A172 (cell line): ENCODE results near the gene DEDD2. TPM values are rescaled to one million over a fixed set of nuclear protein-coding genes. Genes with fewer than 3 reads are reported as not detected.
A peak's percentile ranks its signal among the peaks of the same experiment; 100 is the strongest.

Experiments used
- DNase-seq: peaks from one replicate; pipeline ENCODE4 v3.0.0-alpha.2; 2015; ENCODE audit warnings: low spot score
- total RNA-seq: library from RNA; depleted of rRNA; stranded (reverse); fragments of >200 nt; shearing (Covaris generic); gene quantifications from 2 replicates; pipeline ENCODE4 v1.2.3, GENCODE V29; 2014

DEDD2 gene
- total RNA-seq, 1 experiment from 2014 or later: 75.4 TPM

DNA sequence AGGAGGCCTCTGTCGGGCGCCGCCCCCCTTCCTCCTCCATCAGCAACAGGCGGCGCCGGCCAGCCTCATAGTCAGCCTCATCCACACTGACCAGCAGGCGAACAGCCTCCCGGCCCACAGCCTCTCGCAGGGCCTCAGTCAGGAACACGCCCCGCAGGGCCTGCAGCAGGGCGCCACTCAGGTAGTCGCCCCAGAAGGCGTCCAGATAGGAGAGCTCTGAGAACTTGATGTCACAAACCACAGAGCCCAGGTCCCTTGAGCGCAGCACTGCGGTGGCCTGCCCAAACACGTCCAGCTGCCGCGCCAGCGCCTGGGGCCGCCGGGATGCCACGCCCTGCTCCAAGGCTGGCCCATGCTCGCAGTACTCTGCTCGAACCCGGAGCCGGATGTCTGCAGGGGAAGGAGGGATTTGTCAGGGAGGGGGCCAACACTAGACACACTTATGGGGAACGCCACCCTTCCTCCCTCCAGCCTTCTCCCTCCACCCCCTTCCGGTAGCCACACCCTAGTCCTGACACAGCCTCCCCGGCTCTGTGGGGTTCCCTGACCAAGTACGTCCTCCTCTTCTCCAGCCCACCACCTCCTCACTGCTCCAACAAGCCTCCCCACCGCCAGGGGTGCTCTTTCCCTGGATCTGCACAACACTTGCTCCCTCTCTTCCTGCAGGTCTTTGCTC is 17.9 kb downstream of the DEDD2 start:
- no peak for DNase-seq

DNA sequence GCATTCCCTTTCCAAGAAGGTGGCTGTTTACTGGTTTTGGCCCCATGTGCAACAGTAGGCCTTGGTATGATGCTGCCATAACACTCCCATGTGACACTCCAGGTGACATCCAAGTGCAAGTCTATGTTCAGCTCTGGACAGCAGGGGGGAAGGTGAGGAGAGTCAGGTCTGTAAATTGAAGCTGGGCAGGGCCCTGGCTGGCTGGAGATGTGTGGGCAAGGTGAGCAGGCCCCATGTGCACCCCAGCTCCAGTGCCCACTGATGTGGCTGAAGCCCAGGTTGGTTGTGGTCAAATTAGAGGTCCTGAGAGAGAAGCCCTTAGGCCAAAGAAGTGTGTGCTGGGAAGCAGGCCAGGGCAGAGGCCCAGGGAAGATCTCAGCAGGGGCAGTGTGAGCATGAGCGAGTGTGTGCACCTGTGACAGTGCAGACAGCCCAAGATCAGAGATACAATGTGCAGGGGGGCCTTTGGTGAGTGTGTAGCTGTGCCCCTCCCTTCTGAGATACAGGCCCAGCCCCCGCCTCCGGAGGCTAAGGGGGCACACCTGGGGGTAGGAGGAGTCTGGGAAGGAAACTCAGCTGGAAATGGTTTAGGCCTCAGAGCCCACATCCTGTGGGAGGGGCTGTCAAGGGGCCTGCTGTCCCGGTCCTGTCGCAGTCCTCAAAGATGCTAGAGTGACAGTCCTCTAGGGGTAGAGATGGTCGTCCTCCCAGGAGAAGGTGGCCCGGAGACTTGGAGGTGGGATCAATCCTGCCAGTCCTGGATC is 18.6 kb downstream of the DEDD2 start:
- no peak for DNase-seq

DNA sequence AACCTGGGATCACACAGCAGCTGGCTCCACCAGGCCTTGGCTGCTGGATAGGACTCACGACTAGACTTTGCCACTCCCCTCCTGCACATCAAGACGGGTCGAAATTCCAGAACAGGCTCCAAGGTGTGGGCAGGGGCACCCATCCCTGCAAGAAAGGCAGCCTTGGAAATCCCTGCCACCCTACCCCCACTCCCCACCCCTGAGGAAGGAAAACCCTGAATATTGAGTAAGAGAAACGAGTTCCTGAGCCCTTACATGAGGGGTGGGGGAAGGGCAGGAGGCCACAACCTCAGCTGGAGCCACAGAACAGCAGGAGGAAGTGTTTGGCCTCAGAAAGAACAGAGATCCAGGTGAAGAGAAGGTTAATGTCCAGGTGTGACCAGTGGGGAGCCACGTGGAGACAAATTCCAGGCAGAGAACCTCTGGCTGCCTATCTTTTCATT is 20.1 kb downstream of the DEDD2 start:
- no peak for DNase-seq

DNA sequence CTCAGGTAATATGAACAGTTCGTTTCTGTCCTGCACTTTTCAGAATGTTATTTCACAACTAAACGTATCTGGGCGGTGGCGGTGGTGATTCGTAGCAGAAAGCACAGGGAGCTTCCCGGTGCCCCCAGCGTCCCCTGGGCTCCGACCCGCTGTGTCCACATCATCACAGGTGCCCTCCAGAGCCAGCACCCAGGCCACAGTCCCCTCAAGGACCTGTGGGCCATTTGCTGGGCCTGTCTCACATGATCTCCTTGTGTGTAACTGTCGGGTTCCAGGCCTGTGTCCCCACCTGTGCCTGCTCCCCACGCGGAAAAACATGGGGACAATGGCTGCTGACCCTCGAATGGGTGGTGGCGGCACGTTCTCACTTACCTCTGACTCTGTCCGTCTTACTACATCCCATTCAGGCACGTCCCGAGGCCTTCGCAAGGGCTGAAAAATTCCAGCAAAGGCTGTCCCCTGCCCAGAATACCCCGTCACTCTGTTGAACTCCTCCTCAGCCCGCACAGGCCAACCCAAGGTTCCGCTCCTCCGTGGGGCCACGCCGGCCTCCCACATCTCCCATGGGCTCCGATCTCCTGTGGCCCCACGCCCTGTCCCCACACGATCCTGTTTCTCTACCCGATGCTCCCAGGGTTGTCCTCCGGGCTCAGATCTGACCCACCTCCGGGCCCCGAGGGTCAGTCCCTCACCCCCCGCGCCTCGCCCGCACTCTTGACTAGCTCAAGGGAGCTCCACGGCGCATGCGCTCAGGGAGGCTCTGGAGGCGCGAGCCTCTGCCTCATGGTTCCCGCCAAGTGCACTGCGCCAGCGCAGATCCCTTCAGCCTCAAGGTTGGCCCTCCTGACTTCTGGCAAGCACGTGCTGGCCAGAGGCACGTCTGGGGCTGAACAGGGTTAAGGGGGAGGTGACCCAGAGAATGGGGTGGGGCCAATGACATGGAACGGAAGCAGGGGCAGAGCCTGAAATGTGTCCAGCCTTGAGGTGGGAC is 21.2 kb downstream of the DEDD2 start:
- DNase-seq: no peak

DNA sequence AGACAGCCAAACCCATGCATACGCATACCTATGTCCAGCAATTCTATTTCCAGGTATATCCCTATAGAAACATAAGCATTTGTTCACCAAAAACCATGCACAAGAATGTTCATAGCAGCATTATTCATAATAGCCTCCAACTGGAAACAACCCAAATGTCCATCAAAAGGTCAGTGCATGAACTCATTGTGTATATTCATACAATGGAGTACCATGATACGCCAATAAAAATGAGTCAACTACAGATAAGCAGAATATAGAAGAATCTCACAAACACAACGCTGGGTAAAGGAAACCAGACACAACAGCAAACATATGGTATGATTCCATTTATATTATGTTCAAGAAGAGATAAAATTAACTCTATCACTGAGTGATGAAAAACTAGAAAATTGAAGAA is 23.8 kb downstream of the DEDD2 start:
- no peak for DNase-seq

DNA sequence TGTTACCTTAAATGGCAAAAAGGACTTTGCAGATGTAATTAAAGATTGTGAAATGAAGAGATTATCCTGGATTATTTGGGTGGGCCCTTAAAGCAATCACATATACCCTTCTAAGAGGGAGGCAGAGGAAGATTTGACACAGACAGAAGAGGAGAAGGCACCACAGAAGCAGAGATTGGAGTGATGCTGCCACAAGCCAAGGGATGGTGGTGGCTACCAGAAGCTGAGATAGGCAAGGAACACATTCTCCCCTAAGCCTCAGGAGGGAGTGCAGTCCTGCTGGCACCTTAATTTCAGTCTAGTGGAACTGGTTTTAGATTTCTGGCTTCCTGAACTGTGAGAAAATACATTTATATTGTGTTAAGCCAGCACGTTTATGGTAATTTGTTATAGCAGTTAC is 24.2 kb downstream of the DEDD2 start:
- no peak for DNase-seq

DNA sequence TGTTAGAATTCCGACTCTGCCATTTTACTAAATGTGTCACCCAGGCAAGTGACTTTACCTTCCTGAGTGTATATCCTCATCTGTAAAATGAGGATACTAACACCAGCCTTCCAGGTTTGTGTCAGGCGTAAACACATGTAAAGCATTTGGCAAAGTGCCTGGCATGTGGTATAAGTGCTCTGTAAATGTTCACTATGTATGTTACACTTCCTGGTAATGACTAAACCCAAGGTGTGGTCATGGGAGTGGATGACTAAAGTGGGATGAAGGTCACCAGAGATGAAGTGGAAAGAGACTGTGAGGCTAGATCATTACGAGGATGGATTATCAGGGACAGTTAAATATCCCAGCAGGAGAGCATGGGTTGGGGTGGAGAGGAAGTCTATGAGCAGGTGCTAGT is 25.6 kb downstream of the DEDD2 start:
- DNase-seq: peak; percentile 84

DNA sequence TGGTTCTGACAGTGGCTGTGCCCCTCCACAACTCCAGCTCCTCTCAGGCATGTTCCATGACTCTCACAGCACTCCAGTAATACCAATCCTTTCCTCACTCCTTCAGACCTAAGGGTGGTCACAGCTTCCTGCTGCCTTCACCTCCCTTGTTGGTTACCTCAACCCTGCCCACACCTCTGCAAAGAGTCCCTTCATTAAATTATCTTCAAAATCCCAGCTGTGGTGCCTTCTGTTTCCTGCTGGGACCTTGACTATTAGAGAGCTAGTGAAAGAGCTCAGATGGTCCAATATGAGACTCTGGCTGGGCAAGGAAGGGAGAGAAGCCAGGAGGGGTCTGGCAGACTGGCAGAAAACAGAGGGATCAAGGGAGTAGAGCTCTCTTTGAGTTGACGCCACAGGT is 26.1 kb downstream of the DEDD2 start:
- no peak for DNase-seq

DNA sequence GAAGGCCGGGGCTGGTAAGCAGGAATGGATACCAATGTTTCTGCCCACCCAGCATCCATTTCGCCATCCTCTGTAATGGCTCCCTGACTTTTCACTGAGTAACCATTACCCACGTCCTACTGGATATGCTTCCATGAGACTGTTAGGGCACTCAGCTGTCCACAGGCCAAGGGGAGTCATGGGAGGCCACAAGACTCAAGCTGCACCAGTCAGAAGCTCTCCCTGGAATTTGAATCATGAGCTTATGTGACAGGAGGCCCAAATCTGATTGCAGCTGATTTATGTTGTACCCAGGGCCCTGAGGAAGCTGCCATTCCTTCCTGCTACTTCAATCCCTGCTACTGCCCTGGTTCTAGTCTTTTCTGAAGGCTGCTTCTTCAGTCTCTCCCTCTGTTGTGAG is 28.3 kb downstream of the DEDD2 start:
- peak; percentile 20 for DNase-seq

DNA sequence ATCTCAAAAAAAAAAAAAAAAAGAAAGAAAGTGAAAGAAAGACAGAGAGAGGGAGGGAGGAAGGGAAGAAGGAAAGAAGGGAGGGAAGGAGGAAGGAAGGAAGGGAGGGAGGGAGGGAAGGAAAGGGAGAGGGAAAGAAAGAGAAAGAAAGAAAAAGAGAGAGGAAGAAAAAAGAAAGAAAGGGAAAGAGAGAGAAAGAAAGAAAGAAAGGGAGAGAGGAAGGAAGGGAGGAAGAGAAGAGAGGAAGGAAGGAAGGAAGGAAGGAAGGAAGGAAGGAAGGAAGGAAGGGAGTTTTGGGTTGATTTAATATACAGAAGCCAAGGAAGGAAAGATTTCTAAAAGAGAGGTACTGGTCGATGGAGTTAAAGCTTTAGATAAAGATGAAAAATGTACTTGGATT is 28.8 kb downstream of the DEDD2 start:
- DNase-seq: no peak

DNA sequence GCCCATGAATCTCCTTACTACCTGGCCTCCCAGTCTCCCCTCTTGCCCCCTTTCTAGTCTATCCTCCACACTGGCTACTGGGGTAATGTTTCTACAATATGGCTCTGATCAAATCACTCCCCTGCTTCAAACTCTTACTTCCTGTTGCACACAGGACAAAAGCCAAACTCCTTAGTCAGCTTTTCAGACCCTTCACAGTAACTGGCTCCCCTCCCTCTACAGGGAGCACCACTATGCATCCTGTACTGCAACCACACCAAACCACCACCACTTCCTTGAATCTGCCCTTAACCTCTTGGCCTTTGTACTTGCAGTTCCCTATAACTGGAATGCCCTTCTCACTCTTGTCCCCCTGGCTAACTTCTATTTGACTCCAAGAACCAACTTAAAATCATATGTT is 32.2 kb downstream of the DEDD2 start:
- DNase-seq: no peak

DNA sequence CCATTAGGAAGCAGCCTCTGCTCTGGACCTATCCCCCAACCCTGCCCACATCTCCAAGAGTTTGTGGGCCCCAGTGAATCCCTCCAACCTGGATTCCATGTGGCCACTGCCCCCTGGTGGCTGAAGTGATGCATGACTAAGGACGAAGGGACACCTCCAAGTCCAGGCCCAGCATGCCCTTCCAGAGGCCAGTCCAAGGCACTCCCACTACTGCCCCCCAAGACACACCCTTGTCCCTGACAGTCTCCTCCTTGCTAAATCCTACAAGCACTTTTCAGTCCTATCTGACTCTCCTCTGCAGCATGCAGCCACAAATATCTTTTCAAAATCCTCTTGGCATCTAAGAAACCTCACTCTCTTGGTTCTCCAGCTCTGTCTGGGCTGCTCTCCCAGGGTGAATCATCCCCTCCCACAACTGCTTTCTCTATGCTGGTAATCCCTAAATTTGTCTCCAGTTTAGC is 33.0 kb downstream of the DEDD2 start:
- peak; percentile 71 for DNase-seq

DNA sequence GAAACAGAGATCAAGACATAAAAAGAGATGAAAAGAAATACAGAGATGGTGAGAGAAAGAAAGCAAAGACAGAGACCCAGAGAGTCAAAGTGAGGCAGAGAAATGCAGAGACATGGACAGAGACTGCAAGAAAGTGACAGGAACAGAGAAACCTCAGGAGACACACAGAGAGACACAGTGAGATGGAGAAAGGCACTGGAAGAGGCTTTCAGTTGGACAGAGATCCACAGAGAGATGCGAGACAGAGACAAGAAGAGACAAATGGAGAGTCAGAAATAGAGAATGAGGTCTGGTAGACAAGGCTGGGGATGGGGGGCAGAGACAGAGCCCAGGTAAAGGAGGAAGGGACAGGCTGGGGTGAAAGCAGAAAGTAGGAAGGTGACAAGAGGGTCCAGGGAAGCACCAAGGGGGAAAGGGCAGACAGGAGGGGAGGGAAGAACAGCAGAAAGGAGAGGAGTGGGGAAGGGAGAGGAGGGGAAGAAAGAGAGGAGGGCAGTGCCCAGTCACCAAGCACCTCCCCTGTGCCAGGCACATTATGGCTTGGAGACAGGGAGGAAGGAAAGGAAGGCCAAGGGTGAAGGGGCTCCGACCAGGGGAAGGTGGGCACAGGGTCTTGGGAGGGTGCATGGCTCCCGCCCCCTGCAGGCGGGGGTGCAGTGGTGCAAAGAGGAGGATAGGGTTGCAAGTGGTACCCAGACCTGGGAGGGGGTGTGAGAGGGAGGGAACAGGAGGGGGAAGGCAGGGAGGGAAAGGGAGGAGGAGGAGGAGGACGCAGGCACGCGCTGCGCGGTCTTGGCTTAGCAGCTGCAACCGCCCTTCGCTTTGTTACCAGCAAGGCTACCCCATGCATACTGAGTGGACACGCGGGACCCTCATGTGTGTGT is 38.4 kb downstream of the DEDD2 start:
- DNase-seq: no peak

DNA sequence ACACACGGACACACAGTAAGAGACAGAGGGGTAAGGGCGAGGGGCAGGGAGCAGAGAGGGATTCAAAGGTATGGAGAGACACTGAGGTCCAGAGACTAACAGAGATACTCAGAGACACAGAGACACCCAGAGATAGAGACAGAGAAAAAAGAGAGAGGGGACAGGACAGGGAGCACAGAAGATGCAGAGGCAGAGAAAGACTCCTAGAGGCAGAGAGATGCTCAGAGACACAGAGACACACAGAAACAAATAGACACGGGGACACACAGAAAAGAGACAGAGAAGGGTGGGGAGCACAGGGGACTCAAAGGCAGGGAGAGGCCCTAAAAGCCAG is 39.8 kb downstream of the DEDD2 start:
- DNase-seq: no peak

DNA sequence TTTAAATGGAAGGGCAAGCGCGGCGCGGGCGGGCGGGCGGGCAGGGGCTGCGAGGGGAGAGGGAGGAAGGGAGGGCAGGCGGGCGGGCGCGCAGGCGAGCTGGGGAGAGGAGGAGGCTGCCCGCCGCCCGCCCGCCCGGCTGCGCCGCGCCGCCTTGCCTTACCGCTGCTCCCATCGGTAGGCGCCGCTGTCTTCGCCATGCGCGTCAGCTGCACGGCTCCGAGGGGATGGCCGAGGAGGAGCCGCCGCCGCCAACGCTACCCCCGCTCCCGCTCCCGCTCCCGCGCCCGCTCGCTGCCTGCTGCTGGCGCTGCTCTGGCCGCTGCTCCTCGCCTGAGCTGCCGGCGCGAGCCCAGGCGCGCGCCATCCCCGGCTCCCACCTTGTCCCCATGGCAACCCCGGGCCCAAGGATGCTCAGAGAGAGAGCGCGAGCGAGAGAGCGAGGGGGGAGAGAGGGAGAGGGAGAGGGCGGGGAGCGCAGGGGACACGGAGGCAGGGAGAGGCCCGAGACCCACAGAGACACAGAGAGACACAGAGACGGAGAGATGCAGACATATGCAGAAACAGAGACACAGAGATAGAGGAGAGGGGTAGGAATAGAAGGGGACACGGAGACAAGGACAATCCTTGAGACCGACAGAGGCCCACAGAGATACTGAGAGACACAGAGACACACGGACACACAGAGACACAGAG is 40.3 kb downstream of the DEDD2 start:
- DNase-seq: peak; percentile 51

DNA sequence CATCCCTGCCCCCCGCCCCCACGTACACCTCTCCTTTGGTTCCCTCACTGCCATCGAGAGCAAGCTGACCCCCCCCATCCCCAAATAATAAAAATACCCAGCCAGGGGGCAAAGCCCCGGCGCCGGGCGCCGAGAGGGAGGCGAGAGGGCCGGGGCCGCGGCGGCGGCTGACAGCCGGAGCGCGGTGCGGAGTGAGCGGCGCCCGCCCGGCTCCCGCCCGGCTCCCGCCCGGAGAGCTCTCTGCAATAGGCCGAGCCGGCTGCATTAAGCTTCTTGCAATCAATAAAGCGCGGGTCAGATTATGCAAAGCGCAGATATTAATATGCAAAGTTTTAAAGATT is 40.9 kb downstream of the DEDD2 start:
- no peak for DNase-seq

DNA sequence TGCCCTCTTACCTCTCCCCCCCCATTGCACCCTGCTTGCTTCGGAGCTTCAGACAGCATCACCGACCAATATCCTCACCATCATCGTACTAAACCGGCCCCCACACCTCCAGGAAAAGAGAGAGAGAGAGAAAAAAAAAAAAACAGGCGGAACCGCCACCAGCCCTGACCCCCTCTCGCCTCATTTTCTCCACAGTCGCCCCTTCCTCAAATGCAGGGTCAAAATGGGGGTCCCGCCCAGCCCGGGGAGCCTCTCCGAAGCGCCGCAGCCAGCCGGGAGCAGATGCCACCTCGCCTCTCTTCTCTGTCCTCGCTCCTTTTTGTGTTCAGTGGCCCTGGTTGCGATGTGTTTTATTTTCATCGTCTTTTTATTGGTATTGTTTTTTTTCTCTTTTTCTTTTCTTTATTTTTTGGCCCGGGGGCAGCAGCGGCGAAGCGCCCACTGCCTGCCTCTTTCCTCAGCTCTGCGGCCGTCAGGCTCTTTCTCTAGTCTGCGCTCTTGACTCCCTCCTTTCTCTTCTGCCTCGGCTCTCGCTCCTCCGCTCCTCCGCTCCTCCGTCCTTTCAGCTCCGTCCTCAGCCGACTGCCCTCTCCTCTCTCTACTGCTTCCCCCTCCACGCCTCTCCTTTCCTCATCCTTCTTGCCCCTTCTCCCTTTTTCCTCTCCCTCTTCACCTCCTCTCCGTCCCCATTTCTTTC is 41.4 kb downstream of the DEDD2 start:
- no peak for DNase-seq

DNA sequence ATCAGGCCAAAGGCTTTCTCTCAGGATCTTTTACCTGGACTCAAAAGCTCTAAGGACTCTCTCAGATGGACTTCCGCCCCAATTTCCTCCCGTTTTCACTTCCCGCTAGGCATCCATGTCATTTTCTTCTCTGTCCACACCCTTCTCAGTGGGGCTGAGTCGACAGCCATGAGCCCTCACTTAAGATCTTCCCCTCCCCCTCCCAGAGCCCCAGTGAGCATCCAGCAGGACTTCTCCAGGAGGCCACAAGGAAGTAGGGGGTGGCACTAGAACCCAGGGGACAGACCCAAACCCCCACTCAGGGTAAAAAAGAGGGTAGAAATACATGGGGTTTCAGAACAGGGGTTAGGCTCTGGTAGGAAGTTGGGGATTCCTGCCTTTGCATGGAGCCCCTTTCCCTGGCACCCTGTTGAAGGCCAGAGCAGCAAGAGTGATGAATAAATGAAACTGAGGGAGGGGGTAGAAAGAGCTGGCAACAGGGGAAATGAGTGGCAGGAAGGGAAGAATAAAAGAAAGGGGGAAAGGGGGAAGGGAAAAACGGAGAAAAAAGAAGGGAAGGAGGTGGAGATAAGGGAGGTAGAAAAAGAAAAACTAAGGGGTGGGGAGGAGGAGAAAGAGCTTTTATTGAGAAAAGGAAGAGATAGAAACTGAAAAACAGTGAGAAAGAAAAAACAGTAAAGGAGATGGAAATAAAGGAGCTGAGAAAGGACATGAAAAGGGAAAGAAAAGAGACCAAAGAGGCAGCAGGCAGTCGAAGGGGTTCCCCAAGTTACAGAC is 42.3 kb downstream of the DEDD2 start:
- DNase-seq: no peak

DNA sequence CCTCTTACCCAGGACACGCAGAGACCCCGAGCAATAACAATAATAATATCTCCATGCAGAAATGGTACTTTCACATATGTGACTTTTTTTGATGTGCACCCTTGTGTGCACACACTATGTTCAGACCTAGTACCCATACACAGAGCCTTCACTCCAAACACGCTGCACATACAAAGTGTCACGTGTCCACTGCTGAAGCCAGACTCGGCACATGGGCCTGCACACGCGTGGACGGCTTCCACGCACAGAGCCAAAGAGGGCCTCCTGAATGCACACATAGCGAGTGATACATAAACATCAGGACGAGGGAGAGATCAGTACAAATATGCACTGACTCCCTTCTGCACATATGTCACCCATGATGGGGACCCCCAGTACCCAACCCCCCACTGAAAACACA is 43.3 kb downstream of the DEDD2 start:
- DNase-seq: no peak
